Mucosa of descending colon (tissue), 3 donors: ENCODE results near the gene CATSPER1. TPM values are rescaled to one million over a fixed set of nuclear protein-coding genes. Genes with fewer than 3 reads are reported as not detected.
"Not testable (repeated sequence)": the region's sequence is repeated elsewhere in the genome, so short reads cannot be mapped to it uniquely, and the experiment has no call there.

Experiments used
- ATAC-seq: fragments of 200-7000 bp; cut with Tn5 transposase; one replicate; pipeline ENCODE4 v1.9.1; 2020; ENCODE audit warnings: mild to moderate bottlenecking, moderate library complexity
- DNase-seq, 3 donors: peaks; one replicate each; pipeline ENCODE4 v3.0.0-alpha.2; 2020
- H3K36me3 ChIP-seq: fragments of 200-600 bp; one replicate; pipeline ENCODE4 v1.8.0; 2021; ENCODE audit warnings: low read depth, mild to moderate bottlenecking
- H3K4me1 ChIP-seq: fragments of 200-600 bp; one replicate; pipeline ENCODE4 v1.8.0; 2021; ENCODE audit warnings: low read depth, mild to moderate bottlenecking
- H3K4me3 ChIP-seq: fragments of 200-600 bp; one replicate; pipeline ENCODE4 v1.8.0; 2021; ENCODE audit warnings: mild to moderate bottlenecking
- H3K9me3 ChIP-seq: fragments of 200-600 bp; one replicate; pipeline ENCODE4 v1.8.0; 2021; ENCODE audit warnings: mild to moderate bottlenecking
- CTCF ChIP-seq: fragments of 200-600 bp; IDR thresholded peaks from one replicate; pipeline ENCODE4 v1.8.0; 2022; ENCODE audit warnings: antibody characterized with exemption, mild to moderate bottlenecking
- intact Hi-C, 2 donors: fragments of 100-400 bp; cut with DNase I in 1 of 2; cut with micrococcal nuclease in 1 of 2; formaldehyde crosslinking; loops; one replicate each; pipeline versions ENCODE4 v1.11.0 to v1.11.1; 2022; cut with DNase I, micrococcal nuclease
- total RNA-seq, 3 donors: library from RNA; stranded (reverse); fragmentation: NEBNext Ultra II Directional in 2 of 3; extraction: Animal tissue kit (Norgen Biotek cat#: 25700) in 2 of 3; gene quantifications; one replicate each; pipeline versions ENCODE4 v1.2.1 to v1.2.4, GENCODE V29; 2021 to 2023
- donor health status: DM: no; HTN: no; CAD: no; lungs with moderate emphysema.
- donor health status: DM: no; HTN: no; CAD: no.
- donor health status: DM: no; HTN: yes; CAD: no.

The CATSPER1 gene
- total RNA-seq, 3 donors from 2014 or later = not detected

GRCh38 chr11:66036334-66036710 lies 10.0 kb upstream of the CATSPER1 start:
- Histone ChIP-seq H3K4me3 (no peak overlapping the region), H3K9me3 (no peaks in the 10 kb centered on the region), H3K4me1 (no peaks in the 10 kb centered on the region), H3K36me3 (no peaks in the 10 kb centered on the region)
- no peak for TF ChIP-seq CTCF
- DNase-seq (no peak), ATAC-seq (no peak)
- intact Hi-C loops = no loop called here

- Histone ChIP-seq H3K36me3 (no peaks in the 10 kb centered on the region), H3K4me3 (no peak overlapping the region), H3K4me1 (no peaks in the 10 kb centered on the region), H3K9me3 (no peaks in the 10 kb centered on the region)
- TF ChIP-seq CTCF = no peak
- intact Hi-C loops = no loop called here
- ATAC-seq = no peak
- DNase-seq = no peak
These were observed 9.5 kb upstream of the CATSPER1 start for GRCh38 chr11:66035653-66036333.

GRCh38 chr11:66032957-66033735 lies 6.9 kb upstream of the CATSPER1 start:
- DNase-seq (no peak), ATAC-seq (no peak)
- Histone ChIP-seq H3K36me3 (no peaks in the 10 kb centered on the region), H3K9me3 (no peaks in the 10 kb centered on the region), H3K4me1 (no peaks in the 10 kb centered on the region), H3K4me3 (no peak overlapping the region)
- intact Hi-C loops = no loop called here
- TF ChIP-seq CTCF = no peak

- H3K9me3 ChIP-seq, H3K36me3 ChIP-seq, intact Hi-C loops, DNase-seq, H3K4me3 ChIP-seq, H3K4me1 ChIP-seq, ATAC-seq: not testable (repeated sequence)
These were observed 3.2 kb downstream of the CATSPER1 start for GRCh38 chr11:66023186-66023440.

GRCh38 chr11:66022401-66023185 lies 3.7 kb downstream of the CATSPER1 start:
- no peaks in the 10 kb centered on the region for H3K4me1 ChIP-seq
- intact Hi-C loops = no loop called here
- DNase-seq (peak; percentile 70 to 85 (median 83)), ATAC-seq (peak; percentile 92)
- H3K9me3 ChIP-seq = no peaks in the 10 kb centered on the region
- TF ChIP-seq CTCF = peak; percentile 98
- H3K36me3 ChIP-seq = no peaks in the 10 kb centered on the region
- H3K4me3 ChIP-seq = no peak overlapping the region
